ENCODE data around the gene KLHL42.

GRCh38 chr12:27814411-27814810 lies 34.4 kb downstream of the KLHL42 start:
- TF ChIP-seq CTCF (IDR thresholded peaks at IDR 0.05) (no peak), POLR2A (IDR thresholded peaks at IDR 0.05) (no peak)

Data from body of pancreas (tissue), 4 donors.